ENCODE measurements around the gene CCDC88A.
"Not testable (repeated sequence)": the region's sequence is repeated elsewhere in the genome, so short reads cannot be mapped to it uniquely, and the experiment has no call there.

CCDC88A gene

DNA sequence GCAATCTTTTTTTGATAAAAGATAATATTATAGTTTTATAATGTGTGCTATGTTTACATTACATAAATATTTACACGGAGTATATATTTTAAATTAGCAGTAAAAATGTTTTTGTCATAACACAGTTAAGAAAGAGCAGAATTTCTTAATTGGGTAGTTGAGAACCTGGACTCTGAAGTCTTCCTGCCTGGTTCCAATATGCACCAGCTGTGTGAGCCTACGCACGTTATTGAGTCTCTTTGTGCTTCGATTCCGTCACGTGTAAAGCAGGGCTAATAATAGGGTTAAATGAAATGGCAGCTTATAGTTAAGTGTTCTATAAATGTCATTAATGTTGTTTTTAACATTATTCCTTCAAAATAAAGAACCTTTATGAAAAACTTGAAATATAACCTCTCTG lies 1.2 kb upstream of the CCDC88A start:
- no peak for DNase-seq

DNA sequence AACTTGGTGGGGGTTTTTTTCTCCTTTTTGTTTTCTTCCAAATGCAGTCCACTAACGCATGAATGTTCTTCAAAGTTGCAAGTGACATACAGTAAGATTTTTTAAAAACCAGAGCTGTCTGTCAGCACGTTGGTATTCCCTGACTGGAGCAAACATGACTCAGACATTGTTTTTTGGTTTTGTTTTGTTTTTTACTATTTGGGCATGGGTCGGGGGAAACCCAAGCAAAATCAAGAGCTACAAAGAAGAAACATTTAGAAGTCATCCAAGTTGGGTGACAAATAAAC lies 726 bp upstream of the CCDC88A start:
- no peak for DNase-seq

DNA sequence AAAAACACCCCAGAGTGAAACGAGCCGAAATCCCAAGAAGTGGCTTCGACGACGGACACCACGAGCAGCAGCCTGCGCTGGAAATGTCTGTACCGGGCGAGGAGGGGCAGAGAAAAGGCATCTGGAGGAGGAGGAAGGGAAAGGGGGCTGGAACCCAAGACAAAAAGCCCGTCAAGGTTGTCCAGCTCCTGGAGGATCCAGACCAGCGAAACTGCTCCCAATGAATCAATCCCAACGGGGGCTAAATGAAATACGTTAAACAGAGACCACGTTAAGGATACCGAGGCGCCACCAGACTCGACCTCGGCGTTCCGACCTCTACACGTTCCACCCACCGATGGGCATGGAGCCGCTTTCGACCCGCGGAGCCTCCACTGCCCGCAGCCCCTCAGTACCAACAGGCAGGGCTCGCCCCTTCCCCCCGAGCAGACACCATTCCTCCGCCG lies 400 bp downstream of the CCDC88A start:
- no peak for DNase-seq

DNA sequence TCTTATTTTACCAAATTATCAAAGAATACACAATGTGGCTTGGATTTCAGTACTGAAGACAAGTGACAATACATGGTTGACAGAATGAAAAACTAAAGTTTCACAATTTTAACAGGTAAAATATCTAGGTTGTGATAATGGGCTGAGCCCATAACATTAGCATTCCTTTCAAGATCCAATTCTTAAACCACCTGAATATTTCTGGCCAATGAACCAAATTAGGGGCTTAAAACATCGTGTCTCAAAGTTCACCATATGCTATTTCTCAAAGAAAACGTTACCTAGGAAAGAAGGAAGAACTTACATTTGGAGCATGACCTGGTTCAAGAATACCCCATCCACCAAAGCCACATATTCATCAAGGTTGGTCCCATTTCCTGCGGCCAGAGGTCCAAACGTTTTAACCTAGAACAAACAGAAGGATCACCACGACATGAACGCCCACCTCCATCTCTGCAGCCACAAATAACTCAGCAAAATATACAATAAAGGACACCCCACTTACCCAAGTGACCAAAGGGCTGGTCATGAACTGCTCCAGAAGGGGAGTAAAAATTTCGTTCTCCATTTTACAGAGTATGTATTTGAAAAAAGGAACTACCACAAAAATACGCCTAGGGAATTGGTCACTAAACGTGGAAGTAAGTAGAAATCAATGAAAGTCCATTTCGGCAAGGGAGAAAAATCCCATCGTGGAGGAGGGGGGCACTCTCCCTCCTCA lies 984 bp downstream of the CCDC88A start:
- no peak for DNase-seq

DNA sequence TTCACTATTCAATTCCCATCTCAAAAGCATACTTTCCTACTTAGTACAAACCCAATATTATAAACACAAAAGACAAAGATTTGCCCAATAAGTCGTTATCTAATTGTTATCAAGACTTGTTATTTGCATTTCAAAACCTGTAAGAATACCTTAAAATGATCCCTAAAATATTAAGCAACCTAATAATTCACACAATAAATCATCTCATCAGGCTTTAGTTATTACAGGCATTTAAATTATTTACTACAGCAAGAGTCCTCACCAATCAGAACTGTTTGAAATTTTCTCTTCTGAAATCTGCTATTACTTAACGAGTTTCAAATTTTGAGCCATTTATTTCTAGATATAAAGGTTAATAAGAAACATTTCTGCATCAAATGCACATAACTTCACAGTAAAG lies 1.6 kb downstream of the CCDC88A start:
- no peak for DNase-seq

DNA sequence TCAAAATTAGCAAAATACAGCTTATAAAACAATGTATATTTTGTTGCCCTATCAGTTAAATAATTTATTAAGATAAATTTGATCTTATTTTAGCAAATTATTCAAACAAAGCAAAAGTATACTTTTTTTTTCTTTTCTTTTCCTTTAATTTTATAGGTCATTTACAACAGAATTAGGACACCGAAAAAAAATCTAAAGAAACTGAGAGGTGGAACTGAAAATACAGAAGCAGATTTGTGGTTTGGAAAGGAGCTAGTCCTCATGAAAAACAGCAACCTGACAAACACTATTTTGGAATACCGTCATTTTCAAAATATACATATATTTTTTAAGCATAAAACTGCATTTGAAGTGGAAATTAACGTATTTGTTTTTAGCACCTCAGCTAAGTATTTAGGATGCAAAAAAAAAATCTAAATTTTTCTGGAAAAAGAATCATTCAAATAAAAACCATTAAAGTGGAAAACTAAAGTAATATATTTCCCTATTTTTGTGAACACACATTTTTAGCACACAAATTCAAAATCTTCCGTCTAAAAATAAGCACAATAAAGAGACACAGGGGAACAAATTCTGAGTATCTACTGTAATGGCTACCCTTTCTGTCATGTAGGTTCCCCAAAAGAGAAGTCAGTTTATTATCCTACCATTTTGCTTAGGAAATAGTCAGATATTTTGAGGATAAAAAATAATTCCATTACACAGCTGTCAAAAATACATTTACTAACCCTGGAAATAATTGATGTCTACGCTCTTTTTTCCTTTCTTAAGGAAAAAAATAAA lies 2.7 kb downstream of the CCDC88A start:
- no peak for DNase-seq

DNA sequence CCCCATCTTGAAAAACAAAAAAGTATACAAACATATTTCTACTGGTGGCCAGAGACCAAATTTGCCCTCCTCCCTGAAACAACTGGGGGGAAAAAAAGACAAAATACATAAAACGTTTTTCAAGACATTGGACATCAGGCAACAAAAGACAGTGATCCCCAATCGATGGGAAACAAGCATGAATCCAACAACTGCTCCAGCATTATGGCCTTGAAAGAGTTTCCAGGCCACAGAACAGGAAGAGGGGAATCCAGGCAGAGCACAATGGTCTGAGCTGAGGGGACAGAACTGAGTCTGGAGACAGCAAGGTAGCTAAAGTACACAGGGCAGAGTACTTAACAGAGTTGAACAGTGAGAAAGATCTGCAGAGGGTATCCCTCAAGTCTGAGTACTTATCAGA lies 4.4 kb downstream of the CCDC88A start:
- no peak for DNase-seq

DNA sequence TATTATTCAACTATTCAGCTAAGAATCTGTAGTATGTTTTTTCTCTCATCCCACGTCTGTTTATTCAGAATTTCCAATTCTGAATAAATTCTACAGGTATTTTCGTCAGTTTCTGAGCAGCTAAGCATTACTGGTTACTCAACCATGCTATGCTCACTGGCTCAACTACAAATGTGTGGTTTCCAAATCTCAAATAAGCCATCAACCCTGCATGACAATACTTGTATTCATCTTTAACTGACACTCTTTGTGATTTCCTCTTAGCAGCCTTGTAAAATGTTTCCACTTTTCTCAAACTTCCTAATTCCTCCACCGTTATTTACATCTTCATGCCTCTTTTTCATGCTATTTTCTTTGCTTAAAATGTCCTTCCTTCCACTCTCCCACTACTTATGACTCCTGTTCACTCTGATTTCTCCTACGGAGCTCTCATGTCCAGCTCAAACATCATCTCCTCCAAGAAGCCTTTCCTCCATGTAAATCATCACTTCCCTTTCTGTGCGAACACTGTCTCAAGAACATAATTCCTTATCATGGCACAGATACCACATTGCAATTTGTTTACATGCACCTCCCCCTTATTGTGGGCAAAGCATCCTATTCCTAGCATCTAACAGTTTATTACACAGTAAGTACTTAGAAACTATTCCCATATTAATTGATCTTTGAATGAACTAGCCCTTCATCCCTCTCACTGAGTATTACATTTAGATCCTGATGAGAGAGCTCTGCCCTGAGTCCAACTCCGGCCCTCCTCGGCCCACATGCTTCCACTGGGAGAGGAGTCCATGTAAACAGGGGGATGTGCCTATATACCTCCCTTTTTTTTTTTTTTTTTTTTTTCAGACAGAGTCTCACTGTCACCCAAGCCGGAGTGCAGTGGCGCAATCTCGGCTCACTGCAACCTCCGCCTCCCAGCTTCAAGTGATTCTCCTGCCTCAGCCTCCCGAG lies 10.5 kb downstream of the CCDC88A start:
- no peak for DNase-seq

DNA sequence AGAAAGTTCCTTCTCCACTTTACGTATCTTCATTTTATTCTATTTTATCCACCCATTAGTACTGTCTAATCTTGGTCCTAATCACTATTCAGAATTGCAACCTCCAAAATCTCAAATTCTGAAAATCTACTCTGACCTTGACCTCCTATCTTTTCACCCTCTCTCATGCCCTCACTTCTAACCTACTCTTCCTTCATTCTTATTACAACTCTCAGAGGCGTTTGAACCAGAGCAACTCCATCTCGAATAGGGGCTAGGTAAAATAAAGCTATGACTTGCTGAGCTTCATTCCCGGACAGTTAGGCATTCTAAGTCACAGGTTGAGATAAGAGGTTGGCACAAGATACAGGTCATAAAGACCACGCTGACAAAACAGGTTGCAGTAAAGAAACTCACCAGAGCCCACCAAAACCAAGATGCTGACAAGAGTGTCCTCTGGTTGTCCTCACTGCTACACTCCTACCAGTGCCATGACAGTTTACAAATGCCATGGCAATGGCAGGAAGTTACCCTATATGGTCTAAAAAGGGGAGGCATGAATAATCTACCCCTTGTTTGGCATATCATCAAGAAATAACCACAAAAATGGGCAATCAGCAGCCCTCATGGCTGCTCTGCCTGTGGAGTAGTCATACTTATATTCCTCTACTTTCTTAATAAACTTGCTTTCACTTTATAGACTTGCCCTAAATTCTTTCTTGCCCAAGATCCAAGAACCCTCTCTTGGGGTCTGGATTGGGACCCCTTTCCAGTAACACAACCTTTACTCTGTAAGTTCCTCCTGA lies 11.4 kb downstream of the CCDC88A start:
- DNase-seq = no peak

DNA sequence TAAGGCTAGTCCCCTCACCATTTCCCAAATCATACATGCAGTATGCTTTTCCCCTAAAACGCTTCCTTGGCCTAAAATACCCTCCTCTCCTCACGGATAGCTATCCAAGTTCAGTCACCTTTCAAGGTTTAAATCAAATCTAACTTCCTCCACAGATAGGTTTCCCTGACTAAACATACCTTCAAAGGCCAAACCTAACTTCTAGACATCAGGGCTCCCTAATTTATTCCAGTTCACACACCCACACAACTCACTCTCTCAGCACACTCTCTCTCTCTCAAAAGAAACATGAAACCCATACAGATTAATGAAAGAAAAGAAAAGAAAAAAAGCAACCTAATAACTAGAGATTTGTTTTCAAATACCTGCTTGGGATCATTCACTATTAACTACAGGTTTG lies 14.5 kb downstream of the CCDC88A start:
- DNase-seq = no peak

DNA sequence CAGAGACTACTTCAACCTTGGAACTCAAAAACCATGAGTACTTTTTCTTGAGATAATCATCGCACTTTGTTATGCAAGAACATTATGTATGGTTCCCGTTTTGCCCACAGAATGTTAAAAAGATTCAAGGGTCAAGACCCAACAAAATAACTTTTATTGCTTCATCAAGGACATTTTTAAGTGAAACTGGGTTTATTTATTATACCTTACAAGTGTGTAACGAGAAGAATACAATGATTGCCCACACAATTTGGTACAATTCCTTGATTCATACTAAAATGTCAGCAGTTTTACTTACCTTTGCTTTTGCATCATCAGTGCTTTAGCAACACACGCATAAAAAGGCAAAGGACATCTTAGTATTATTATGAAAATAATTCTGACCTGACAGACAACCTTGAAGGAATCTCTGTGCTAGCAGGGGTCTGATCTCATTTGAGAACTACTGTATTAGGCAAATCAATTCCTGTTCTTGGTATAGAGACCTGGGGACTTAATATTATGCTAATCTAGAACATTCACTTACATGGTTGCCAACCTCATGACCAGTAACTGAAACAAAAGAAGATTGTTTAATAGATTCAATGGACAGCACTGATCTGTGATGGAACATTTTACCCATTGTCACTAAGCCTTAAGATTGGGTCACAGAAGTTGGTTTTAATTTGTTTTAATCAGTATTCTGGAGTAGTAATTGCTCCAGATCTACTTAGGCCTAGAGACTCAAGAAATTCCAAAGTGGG lies 16.2 kb downstream of the CCDC88A start:
- no peak for DNase-seq

DNA sequence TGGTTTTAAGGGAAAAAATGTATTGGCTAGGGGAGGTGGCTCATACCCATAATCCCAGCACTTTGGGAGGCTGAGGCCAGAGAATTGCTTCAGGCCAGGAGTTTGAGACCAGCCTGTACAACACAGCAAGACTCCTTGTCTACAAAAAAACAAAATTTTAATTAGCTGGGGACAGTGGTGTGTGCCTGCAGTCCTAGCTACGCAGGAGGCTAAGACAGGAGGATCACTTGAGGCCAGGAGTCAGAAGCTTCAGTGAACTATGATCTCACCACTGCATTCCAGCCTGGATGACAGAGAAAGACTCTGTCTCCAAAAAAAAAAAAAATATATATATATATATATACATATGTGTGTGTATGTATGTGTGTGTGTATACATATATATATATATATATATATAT lies 18.5 kb downstream of the CCDC88A start:
- no peak for DNase-seq

DNA sequence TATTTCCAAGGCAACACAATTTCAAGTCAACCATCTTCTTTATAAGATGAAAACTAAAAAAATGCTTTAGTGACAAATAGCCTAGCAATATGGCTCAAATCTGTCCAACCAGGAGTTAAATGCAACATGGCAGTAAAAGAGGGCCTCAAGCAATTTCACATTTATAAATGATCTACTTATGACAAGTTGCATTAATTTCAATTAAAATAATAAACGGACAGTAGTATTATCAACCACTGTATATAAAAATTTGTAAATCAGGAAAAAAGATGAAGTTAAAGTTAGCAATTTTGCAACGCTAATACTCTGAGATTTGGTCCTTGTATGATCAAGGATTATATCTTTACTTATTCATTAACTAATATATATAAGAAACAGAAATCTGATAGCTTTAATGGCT lies 19.3 kb downstream of the CCDC88A start:
- DNase-seq = no peak

DNA sequence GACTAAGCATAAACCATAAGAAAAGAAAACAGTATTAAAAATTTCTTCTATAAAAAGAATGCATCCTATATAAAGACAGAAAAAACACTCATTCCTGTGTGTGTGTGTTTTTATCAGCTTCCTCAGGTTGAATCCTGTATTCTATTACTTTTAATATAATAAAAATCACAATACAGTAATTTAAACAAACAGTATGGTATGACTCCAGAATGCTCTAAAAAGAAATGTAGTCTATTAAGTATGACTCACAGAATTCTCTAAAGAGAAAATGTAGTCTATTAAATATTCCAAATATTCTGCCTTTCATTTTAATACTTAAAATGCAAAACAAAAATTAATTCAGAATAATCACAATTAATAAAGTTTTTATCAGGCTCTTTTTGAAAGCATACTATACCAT lies 19.8 kb downstream of the CCDC88A start:
- no peak for DNase-seq

DNA sequence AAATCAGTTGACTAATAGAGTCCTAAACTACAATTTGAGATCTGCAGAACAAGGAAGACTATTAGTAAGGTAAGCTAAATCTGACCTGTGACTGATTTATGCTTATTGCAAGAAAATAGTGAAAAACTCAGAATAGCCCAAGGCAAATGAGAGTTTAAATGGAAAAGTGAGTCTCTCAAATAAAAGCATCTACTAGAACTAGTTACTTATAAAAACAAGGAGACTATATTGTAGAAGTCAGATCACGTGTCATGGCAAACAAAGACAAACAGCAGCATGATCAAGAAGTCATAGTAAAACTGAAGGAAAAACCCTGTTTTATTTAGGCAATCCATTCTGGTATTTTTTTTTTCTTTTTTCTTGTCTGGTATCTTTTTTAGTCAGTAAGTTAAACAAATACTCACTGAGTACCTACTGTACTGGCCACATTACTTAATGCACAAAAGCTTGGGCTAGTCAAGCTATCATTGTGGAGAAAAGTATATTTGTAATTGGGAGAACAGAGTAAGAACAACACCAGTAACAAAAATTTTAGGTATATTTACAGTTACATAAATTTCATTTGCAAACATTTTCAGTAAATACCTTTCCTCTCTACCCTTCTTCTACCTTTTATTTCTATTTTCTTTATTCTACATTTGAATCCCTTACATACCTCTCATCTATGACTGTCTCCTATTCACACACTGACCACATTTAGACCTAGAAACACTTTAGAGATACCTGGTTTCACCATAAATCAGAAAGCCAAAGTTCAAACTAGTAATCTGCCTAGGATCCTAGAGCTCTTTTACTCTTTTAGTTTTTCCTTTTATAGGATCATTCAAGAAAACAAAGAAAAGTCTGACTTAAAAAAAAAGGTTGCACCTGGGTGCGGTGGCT lies 23.7 kb downstream of the CCDC88A start:
- no peak for DNase-seq

DNA sequence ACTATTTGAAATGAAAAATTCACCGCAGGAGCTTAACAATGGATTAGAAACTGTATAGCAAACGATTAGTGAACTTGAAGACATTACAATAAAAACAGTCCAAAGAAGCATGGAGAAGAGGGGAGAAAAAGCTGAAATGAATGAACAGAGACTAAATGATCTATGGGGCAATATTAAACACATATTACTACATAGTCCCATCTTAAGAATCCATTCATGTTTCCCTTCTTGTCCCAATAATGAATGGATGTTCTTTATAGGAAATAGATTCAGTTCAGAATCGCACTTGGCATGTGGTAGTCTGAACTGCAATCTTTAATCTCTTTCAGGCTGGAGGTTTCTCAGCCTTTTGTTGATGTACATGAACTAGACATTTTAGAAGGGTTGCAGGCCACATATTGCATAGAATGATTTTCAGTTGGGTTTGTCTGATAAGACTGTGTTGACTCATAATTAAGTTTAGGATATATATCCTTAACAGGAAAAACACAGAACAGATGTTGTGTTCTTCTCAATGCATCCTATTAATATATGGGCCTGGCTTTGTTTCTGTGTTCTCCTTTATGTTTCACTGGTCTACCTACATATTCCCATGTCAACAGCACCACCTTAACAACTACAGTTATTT lies 27.9 kb downstream of the CCDC88A start:
- DNase-seq = no peak

DNA sequence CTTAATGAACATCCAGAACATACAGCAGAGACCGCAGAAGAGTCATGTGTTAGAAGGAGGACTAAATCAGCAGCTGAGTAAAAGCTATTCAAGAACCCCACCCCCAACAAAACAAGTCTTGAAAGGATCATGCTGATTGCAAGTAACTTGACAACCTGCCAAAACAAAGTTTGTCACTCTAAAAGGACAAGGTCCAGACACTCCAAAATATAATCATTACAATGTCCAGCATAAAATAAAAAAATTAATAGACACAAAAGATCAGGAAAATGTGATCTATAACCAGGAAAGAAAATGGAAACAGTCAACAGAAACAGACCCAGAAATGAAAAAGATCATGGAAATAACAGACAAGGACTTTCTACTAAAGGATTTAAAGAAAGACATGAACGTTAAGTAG lies 28.5 kb downstream of the CCDC88A start:
- no peak for DNase-seq

DNA sequence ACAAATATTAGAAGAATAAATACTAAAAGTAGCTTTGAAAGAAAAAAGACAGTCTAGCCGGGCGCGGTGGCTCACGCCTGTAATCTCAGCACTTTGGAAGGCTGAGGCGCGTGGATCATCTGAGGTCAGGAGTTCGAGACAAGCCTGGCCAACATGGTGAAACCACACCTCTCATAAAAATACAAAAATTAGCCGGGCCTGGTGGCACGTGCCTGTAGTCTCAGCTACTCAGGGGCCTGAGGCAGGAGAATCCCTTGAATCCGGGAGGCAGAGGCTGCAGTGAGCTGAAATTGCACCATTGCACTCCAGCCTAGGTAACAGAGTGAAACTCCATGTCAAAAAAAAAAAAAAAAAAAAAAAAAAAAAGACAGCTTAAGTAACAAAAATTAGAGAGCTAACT lies 34.1 kb downstream of the CCDC88A start:
- DNase-seq = not testable (repeated sequence)

DNA sequence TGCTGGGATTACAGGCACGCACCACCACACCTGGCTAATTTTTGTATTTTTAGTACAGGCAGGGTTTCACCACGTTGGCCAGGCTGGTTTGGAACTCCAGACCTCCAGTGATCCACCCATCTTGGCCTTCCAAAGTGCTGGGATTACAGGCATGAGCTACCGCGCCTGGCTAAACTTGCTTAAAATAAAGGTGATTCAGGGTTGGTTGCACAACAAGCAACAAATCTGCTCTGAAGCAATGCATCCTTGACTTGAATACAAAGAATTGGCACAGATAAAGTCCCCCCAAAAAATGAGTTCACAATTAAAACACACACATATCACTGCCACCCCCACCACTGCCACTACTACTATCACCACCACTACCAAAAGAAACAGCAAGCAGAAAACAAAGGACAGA lies 34.9 kb downstream of the CCDC88A start:
- DNase-seq = no peak

DNA sequence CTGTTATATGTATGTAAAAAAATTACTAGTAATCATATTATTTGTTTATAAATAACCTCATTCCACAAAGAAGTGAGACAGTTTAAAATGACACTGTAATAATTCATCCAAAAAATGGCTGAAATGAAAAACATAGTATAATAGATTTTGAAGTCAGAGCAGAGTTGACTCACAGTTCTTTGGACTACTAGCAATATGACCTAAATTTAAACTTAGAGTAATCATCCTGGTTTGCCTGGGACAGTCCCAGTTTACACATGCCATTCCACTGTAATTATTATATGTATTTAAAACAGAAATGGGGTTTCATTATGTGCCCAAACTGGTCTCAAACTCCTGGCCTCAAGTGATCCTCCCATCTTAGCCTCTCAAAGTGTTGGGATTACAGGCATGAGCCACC lies 48.3 kb downstream of the CCDC88A start:
- no peak for DNase-seq

DNA sequence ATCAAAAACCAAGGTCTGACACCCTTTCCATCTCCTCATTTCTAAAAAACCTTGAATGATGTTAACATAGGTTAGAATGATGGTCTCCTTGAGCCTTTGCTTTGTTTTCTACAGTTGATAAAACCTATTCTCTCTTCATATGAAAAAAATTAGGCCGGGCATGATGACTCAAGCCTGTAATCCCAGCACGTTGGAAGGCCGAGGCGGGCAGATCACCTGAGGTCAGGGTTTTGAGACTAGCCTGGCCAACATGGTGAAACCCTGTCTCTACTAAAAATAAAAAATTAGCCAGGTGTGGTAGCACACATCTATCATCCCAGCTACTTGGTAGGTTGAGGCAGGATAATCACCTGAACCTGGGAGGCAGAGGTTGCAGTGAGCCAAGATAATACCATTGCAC lies 49.4 kb downstream of the CCDC88A start:
- no peak for DNase-seq
